GM19035 (cell line): ENCODE measurements around the gene NRIP1.
A peak's percentile ranks its signal among the peaks of the same experiment; 100 is the strongest.

Source experiments
- ATAC-seq: cut with Tn5 transposase; IDR thresholded peaks from one replicate; pipeline ENCODE4 v1.9.1; 2021; ENCODE audit not compliant: unreplicated experiment

NRIP1 gene

GRCh38 chr21:15064576-15065391, at the start of gene NRIP1:
TSS of gene NRIP1 (minus strand) at chr21:15065000. CDS start at chr21:14968192, 96,808 bp downstream.
- peak; percentile 84 for ATAC-seq

DNA sequence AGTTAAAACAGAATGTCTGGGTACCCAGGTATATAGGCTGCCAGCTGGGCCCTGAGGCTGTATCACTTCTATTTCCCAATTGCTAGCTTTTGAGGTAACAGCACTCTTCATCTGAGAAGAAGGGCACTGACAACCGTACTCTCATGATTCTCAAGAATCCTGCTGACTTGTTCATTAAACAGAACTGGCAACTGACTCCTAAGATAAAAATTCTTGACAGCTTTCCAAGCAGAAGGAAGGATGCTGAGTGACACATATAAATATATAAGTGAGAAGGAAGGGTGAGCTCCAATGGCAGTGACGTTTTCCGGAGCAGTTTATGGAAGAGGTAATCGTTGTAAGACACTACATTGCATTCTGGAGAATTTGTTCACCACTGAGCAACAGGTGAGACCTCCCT, 48.1 kb upstream of the NRIP1 start:
- no peak for ATAC-seq

- ATAC-seq: no peak
Measured at GRCh38 chr21:15108801-15109200, 44.0 kb upstream of the NRIP1 start.

DNA sequence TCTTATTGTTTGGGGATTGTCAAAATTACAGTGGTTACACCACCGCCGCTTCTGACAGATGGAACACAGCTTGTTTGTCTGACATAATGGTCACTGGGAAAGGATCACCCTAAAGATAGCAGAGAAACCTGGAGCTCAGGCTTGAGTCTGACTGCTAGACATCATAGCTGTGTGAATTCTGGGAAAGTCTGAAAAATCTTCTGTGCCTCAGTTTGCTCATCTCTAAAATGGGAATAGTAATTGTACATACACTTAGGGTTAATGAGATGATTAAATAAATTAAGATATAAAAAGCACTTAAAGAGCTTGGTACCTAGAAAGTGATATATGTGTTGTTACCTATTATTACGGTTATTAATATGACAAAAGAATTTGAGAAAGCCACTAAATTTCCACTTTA, 39.7 kb upstream of the NRIP1 start:
- ATAC-seq: no peak

- no peak for ATAC-seq
Measured at GRCh38 chr21:15098908-15099307, 34.1 kb upstream of the NRIP1 start.

DNA sequence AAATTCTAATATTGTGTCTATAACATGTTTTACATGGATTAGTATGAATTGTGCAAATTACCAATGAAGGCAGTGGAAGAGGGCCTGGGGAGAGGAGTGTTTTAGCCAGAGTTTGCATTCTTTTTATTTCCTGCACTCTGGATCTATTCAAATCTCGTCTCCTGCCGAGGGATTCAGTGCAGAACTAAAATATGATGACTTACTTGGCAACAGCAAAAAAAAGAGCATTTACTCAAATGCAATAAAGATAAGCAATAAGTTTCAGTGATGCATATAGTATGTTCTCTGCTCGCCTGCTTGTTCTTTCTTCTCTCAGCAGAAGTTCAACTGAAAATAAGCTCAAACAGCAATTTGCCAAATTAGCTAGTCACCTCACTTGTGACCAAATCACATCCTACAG, 33.4 kb upstream of the NRIP1 start:
- no peak for ATAC-seq

DNA sequence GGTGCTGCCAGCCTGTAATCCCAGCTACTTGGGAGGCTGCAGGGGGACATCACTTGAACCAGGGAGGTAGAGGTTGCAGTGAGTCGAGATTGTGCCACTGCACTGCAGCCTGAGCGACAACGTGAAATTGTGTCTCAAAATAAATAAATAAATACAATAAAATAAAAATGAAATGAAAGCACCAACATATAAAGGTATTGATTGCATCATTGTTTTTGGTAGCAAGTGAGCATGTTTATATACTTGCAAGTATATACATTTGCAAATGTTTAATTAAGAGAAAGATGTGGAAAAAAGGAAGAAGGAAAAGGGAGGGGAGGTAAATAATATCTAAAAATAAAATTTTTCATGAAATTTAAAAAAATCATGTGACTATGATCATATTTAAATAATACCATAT, 32.8 kb upstream of the NRIP1 start:
- no peak for ATAC-seq

- ATAC-seq: no peak
Measured at GRCh38 chr21:15096146-15096545, 31.3 kb upstream of the NRIP1 start.

DNA sequence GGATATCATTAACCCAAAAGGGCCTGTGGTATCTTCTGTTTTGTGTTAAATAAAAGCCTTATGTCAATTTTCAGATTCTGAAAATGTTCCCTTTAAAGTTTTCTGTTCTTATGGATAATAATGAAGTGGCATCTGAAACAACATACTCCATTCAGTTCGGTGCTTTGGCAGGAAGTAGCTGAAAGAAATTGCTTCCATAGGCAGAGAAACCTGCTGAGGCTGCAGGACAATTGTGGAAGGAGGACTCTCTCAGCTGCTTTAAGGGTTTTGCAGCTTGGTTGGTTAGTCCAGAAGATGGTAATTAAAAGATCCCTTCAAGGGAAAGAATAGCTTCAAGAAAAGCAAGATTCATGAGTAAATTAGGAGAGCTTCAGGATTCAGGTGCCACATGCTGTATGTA, 30.5 kb upstream of the NRIP1 start:
- no peak for ATAC-seq

- ATAC-seq: no peak
Measured at GRCh38 chr21:15094706-15095105, 29.9 kb upstream of the NRIP1 start.

DNA sequence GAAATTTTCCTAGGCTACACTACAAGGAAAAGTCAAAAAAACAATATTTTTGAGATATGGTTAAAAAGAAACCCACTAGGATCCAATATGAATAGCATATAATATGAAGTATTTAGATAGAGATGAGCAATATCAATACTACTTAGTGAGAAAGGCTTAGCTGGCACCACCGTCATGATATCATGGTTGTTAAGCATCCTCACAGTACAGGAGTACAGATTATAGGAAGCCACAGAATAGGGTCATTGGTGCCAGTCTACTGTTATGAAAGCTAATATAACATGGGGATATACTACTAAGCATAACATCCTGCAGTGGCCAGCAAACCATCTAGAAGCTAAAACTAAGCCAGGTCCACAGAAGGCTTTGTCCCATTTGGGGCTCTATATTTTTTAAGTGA, 28.4 kb upstream of the NRIP1 start:
- ATAC-seq: no peak

GRCh38 chr21:15092745-15093144, 27.9 kb upstream of the NRIP1 start:
- no peak for ATAC-seq

DNA sequence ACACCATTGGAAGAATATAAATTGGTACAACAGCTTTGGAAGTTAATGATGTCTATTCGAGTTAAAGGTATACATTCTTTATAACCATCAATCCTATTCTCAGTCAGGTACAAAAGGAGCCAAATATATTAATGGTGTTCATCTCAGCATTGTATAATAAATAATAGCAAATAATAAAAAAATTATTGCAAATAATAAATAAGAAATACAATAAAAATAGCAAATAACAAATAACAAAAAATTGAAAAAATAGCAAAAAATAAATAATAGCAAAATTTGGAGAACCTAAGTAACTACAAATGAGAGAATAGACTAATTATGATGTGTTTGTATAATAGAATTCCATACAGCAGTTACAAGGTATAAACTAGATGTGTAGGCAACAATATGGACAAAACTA, 25.6 kb upstream of the NRIP1 start:
- no peak for ATAC-seq

- ATAC-seq: no peak
Measured at GRCh38 chr21:15088488-15088887, 23.7 kb upstream of the NRIP1 start.

- no peak for ATAC-seq
Measured at GRCh38 chr21:15084668-15085067, 19.9 kb upstream of the NRIP1 start.

DNA sequence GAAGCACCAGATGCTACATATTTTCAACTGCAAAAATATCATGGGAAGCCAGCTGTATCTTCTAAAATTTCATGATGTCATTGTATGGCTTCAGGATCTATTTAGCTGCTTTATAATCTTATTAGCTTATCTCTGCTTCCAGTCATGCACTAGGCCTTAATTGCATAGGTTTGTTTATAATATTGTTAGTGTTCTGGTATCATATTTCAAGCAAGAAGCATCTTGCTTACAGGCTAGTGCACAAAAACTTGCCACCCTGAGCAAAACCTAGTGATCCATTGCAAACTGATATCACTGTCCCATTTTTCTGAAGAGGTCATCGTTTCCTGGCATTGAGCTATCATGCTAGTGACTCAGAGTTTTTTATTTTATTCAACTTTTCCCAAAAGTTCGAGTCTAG, 15.7 kb upstream of the NRIP1 start:
- no peak for ATAC-seq

DNA sequence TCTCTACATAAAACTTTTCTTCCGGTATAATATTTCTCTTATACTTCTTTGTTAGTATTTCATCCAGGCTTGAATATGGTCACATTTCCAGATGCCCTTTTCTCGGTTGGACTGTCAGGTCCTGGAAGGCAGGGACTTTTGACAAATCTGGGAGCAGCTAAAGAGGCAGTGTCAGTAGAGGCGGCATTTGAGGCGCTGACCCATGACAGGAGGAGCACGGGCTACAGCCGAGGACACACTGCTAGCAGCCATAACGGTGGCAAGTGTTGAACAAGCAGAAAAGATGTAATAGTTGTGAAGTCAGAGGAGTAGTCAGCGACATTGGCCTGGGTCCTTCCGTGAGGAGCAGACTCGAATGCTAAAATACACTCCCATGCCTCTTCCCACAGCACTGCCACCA, 14.5 kb upstream of the NRIP1 start:
- ATAC-seq: no peak

DNA sequence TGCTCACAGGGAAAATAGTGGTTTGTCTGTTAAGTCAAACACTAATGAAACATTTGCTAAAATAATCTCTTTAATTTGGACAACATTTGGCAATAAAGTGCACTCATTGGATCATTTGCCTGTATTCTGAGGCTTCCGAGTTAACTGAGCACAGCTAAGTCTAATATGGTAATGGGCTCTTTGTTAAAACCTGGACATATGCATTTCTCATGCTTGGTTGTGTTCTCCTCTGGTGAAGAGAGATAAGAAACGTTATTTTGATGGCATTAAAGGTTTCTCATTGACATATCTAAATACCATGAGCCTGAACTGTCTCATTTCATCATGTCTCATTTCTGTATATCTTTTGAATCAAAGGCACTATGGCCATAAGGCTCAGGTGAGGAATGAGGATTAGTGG, 13.4 kb upstream of the NRIP1 start:
- no peak for ATAC-seq

DNA sequence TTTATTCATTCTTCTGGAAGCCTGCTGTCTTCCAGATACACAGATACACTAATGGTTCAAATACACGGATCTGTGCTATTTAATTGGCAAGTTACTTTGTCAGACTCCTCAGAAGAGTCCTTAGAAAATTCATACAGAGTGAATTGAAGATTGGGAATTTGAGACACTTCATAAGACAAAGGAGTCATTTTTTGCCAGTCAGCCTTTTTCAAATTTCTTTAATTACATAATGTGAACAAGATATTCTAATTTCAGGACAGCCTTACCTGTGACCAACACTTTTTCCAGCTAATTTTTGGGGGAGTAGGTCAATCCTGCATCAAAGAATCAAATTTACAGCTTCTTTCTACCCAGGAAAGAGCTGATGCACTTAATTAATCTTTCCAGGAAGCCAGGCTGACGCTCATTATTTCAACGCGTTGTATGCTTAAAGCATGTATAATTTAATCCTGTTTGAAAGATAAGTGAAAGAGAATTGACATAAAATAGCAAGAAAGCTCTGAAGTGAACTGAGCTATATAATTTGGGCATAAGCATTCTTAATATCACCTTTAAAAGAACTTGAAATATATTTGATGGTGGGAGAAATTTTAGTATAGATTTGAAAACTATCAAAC, 12.8 kb upstream of the NRIP1 start:
- no peak for ATAC-seq

- no peak for ATAC-seq
Measured at GRCh38 chr21:15076730-15077129, 11.9 kb upstream of the NRIP1 start.

DNA sequence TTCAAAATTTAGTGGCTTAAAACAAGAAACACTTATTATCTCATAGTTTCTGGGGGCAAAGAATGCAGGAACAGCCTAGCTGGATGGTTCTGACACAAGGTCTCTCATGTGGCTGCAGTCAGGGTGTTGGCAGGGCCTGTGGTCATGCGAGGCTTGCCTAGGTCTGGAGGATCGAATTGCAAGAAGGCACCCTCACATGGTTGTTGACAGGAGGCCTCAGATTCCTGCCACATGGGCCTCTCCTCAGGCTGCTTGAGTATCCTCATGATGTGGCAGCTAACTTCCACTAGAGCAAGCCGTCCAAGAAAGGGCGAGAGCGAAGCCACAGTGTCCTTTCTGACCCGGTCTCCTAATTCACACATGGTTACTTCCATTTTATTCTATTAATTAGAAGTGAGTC, 6.2 kb upstream of the NRIP1 start:
- ATAC-seq: no peak

- ATAC-seq: no peak
Measured at GRCh38 chr21:15066123-15066575, 1.3 kb upstream of the NRIP1 start.
